ENCODE data around the gene DRD4.

DRD4 gene

GRCh38 chr11:636511-637332 is at the start of gene DRD4:
DRD4 (plus strand) TSS chr11:637269; CDS start chr11:637305, 36 bp downstream.
- DNase-seq (ENCODE audit: low read depth, low spot score): no peak

- DNase-seq (ENCODE audit: low read depth, low spot score): no peak
These were observed 49.5 kb upstream of the DRD4 start for GRCh38 chr11:587546-587945.

- DNase-seq (ENCODE audit: low read depth, low spot score): peak; percentile 47
These were observed 49.1 kb upstream of the DRD4 start for GRCh38 chr11:587978-588380.

DNA sequence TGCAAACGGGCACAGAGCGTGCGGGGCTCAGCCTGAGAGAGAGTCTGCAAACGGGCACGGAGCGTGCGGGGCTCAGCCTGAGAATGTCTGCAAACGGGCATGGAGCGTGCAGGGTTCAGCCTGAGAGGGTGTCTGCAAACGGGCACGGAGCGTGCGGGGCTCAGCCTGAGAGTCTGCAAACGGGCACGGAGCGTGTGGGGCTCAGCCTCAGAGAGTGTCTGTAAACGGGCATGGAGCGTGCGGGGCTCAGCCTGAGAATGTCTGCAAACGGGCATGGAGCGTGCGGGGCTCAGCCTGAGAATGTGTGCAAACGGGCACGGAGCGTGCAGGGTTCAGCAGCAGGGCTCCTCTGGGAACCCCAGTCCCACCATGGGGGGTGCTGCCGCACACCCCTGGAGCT is 47.3 kb upstream of the DRD4 start:
- DNase-seq (ENCODE audit: low read depth, low spot score): no peak

DNA sequence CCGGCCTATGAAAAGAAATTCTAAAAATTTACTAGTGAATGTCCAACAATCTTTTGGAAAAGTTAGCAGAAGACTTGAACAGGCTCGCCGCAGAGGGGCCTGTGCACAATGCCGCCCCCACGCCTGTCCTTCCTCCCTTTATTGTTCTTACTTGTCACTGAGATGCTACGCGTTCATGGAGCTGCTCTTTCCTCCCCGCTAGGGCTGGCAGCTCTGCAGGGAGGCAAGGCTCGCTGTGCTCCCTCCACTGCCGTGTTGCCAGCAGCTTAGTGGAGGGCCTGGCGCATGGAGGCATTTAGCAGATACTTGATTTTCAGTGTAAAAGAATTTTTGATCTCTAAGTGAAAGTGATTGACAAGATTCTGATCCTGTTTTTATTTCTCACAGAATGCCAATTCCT is 46.1 kb upstream of the DRD4 start:
- no peak for DNase-seq (ENCODE audit: low read depth, low spot score)

GRCh38 chr11:592501-592900 is 44.6 kb upstream of the DRD4 start:
- no peak for DNase-seq (ENCODE audit: low read depth, low spot score)

DNA sequence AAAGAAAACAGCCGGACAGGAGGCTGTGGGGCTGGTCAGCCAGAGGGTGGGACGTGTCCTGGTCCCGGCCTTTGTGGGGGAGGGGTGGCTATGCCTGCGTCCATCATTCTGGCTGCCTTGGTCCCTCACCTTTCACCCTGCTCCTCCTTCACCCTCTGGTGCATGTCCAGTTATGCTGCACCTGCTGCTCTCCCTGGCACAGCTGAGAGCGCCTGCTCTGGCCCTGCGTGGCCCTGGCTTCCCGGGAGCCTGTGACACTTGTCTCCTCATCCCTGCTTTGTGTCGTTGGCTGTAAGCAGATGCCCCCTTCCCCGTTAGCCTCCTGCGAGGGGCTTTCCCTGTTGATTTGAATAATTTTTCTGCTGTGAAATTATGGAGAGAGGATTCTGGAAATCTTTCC is 44.2 kb upstream of the DRD4 start:
- no peak for DNase-seq (ENCODE audit: low read depth, low spot score)

GRCh38 chr11:593347-593746 is 43.7 kb upstream of the DRD4 start:
- DNase-seq (ENCODE audit: low read depth, low spot score): no peak

DNA sequence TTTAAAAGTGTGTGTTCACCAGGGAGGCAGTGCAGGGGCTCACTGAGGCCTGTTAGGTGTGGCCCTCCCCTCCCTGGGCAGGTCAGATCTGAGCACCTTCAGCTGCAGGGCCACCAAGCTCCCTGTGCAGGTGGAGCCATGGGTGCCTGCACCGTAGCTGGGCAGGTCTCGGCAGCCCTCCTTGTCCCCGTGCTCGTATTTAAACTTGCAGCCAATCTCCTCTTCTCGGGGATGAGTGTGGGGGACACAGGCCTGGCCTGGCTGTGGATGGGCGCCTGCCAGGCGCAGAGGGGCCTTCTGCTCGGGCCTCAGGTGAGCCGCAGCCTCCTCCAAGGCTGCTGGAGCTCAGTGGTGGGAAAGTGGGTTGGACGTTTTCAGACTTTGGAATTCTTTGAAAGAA is 41.7 kb upstream of the DRD4 start:
- DNase-seq (ENCODE audit: low read depth, low spot score): no peak

- DNase-seq (ENCODE audit: low read depth, low spot score): no peak
These were observed 40.7 kb upstream of the DRD4 start for GRCh38 chr11:596374-596773.

DNA sequence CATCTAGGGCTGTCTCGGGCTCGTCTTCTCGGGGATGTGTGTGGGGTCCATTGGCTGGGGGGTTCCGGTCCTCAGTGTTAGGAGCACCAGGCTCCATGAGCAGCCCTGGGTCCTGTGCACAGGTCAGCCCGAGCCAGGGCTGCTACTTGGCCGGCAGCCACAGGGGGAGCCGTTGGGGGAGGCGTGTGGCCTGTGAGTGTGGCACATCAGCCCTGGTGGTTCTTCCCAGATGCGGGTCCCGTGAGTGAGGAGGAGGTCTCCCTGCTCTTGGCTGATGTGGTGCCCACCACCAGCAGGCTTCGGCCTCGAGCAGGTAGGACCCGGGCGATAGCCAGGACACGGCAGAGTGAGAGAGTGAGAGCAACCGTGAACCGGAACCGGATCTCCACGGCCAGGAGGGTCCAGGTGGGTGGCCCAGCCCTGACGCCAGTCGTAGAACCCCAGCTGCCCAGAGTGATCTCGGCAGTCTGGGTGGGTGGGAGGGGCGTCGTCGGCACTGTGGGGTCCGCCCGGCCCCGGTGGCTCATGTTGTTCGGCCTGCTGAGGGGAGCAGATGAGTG is 39.8 kb upstream of the DRD4 start:
- no peak for DNase-seq (ENCODE audit: low read depth, low spot score)

DNA sequence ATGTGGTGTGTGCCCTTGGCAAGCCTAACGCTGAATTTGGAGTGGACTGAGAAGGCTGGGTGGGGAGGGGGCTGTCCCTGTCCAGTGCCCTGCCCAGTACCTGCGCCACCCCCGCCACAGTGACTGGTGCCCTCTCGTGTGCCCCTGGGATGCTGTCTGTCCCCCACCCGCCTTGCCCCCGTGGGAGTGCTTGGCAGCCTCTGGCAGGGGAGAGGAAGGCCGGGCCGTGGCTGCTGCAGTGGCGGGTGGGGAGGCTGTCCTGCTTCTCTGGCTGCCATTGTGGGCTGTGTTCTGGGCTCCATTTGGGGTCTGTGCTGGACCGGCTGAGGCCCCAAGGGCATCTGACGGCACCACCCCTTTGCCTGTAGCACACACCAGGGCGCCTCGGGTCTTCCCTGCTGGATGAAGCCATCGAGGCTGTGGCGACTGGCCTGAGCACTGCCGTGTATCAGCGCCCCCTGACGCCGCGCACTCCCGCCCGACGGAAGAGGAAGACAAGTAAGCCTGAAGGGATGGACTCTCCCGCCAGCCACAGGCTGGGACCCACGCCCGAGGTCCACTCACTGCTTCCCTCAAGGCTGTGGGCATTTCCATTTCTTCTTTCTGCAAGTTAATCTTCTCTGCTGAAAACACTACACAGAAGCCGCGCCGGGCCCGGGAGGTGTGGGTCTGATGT is 38.9 kb upstream of the DRD4 start:
- DNase-seq (ENCODE audit: low read depth, low spot score): no peak

- DNase-seq (ENCODE audit: low read depth, low spot score): no peak
These were observed 35.4 kb upstream of the DRD4 start for GRCh38 chr11:601573-602245.

DNA sequence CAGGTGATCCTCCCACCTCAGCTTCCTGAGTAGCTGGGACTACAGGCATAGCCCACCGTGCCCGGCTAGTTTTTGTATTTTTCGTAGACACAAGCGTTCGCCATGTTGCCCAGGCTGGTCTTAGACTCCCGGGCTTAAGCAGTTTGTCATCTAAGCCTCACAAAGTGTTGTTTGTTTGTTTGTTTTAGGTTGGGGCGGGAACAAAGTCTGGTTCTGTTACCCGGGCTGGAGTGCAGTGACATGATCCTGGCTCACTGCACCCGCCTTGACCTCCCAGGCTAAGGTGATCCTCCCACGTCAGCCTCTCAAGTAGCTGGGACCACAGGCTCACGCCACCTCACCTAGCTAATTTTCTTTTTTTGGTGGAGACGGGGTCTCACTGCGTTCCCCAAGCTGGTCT is 33.9 kb upstream of the DRD4 start:
- no peak for DNase-seq (ENCODE audit: low read depth, low spot score)

DNA sequence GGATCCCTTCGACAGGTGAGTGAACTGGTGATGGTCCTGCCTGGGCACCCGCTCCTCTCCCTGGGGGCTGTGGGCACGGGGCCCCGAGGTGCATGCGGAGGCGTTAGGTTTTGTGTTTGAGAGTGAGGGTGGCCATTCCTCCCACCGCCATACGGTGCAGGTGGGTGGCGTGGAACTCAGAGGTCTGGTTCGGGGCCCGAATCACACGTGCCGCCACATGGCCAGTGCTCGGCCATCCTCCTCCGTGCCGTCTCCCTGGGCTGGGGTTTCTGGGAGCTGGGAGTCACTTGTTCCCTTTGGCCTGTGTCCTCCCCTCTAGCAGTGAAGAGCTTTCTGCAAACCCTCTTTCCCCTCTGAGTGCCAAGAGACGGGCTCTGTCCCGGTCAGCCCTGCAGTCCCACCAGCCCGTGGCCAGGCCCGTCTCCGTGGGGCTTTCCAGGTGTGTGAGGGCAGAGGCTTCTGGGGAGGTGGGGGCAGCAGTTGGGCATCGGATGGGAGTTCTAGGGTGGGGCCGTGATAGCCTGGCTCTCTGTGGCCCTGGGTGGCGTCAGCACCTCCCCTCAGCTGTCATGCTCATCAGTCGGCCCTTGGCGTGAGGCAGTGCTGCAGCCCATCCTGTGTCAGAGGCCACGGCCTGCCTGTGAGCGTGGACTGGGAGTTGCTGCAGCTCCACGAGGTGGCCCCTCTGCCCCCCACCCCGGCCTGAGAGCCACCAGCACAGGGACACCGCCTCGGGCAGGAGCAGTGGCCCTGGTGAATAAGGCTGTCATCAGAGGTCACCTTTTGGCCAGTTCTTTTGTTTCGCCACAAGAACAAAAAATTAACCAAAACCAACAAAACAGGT is 31.6 kb upstream of the DRD4 start:
- DNase-seq (ENCODE audit: low read depth, low spot score): no peak

DNA sequence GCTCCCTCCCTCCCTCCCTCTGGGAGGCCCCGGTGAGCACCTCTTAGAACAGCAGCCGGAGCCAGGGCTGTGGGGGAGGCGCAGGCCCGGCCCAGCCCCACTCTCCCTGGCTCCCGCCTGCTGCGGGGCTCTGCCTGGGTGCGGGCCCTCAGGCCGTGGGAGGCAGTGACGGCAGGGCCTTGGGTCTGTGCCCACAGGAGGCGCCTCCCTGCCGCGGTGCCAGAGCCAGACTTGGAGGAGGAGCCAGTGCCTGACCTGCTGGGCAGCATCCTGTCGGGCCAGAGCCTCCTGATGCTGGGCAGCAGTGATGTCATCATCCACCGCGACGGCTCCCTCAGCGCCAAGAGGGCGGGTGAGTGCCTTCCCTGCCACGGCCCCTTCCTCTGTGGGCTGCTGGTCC is 30.8 kb upstream of the DRD4 start:
- DNase-seq (ENCODE audit: low read depth, low spot score): no peak

DNA sequence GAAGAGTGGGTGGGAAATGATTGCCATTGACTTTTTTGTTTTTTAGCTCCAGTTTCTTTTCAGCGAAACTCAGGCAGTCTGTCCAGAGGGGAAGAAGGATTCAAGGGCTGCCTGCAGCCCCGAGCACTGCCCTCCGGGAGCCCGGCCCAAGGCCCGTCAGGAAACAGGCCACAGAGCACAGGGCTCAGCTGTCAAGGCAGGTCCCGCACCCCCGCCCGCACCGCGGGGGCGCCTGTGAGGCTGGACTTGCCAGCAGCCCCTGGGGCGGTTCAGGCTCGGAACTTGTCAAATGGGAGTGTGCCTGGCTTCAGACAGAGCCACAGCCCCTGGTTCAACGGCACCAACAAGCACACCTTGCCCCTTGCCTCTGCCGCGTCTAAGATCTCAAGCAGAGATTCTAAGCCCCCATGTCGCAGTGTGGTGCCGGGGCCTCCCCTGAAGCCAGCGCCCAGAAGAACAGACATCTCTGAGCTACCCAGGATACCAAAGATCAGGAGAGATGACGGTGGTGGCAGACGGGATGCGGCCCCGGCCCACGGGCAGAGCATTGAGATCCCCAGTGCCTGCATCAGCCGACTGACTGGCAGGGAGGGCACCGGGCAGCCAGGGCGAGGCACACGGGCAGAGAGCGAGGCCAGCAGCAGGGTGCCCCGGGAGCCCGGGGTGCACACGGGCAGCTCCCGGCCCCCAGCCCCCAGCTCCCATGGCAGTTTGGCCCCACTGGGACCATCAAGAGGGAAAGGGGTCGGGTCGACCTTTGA is 29.9 kb upstream of the DRD4 start:
- DNase-seq (ENCODE audit: low read depth, low spot score): no peak

DNA sequence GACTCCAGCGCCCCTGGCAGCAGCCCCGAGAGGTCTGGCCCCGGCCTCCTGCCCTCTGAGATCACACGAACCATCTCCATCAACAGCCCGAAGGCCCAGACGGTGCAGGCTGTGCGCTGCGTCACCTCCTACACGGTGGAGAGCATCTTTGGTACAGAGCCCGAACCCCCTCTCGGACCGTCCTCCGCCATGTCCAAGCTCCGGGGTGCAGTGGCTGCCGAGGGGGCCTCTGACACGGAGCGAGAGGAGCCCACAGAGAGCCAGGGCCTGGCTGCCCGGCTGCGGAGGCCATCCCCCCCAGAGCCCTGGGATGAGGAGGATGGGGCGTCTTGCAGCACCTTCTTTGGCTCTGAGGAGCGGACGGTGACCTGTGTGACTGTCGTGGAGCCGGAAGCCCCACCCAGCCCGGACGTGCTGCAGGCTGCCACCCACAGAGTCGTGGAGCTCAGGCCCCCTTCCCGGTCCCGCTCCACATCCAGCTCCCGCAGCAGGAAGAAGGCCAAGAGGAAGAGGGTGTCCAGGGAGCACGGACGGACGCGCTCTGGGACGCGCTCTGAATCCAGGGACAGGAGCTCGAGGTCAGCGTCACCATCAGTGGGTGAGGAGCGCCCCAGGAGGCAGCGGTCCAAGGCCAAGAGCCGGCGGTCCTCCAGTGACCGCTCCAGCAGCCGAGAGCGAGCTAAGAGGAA is 29.0 kb upstream of the DRD4 start:
- no peak for DNase-seq (ENCODE audit: low read depth, low spot score)

- no peak for DNase-seq (ENCODE audit: low read depth, low spot score)
These were observed 28.2 kb upstream of the DRD4 start for GRCh38 chr11:608791-609251.

DNA sequence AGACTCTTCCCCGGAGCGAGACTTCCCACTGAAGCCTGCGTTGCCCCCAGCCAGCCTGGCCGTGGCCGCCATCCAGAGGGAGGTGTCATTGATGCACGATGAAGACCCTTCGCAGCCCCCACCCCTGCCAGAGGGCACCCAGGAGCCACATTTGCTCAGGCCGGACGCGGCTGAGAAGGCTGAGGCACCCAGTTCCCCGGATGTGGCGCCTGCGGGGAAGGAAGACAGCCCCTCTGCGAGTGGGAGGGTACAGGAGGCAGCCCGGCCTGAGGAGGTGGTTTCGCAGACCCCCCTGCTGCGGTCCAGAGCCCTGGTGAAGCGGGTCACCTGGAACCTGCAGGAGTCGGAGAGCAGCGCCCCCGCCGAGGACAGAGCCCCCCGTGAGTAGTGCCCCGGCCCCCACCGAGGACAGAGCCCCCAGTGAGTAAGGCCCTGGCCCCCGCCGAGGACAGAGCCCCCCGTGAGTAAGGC is 27.7 kb upstream of the DRD4 start:
- no peak for DNase-seq (ENCODE audit: low read depth, low spot score)

All from activated naive CD8-positive, alpha-beta T cell treated with anti-CD3 and anti-CD28 coated beads, Interleukin-2, amount 50 U/mL, for 16 hours (primary cell).